Activated T-cell treated with anti-CD3 and anti-CD28 coated beads, Interleukin-2, amount 50 U/mL, for 72 hours (primary cell): ENCODE measurements around the gene MYO18B. TPM values are rescaled to one million over a fixed set of nuclear protein-coding genes. Genes with fewer than 3 reads are reported as not detected.

ENCODE experiments used
- ATAC-seq, 2 donors: fragments of 150-1000 bp; cut with Tn5 transposase; replicated peaks in 1 of 2; 2 replicates each; pipeline ENCODE4 v1.10.0; 2021; ENCODE audit warnings: moderate library complexity in 2 of 2, mild to moderate bottlenecking in 1 of 2
- DNase-seq, 2 donors: peaks; one replicate each; pipeline ENCODE4 v3.0.0; 2021 to 2022; ENCODE audit warnings: mixed read lengths in 1 of 2
- H3K27ac Mint-ChIP-seq: one replicate; pipeline ENCODE4 v1.8.0; 2022; ENCODE audit warnings: mild to moderate bottlenecking, moderate library complexity, mixed read lengths
- H3K27me3 Mint-ChIP-seq: one replicate; pipeline ENCODE4 v1.8.0; 2022; ENCODE audit warnings: low read depth, mixed read lengths
- H3K36me3 Mint-ChIP-seq, 2 donors: one replicate each; pipeline ENCODE4 v1.8.0; 2022; ENCODE audit warnings: mixed read lengths in 2 of 2, mild to moderate bottlenecking in 1 of 2; ENCODE audit not compliant: insufficient read depth in 2 of 2
- H3K4me1 Mint-ChIP-seq: one replicate; pipeline ENCODE4 v1.8.0; 2022; ENCODE audit warnings: low read depth, mixed read lengths
- H3K4me3 Mint-ChIP-seq, 2 donors: one replicate each; pipeline ENCODE4 v1.8.0; 2022; ENCODE audit warnings: mild to moderate bottlenecking in 2 of 2, mixed read lengths in 2 of 2, moderate library complexity in 2 of 2
- H3K9me3 Mint-ChIP-seq, 2 donors: one replicate each; pipeline ENCODE4 v1.8.0; 2022; ENCODE audit warnings: mixed read lengths in 2 of 2
- total RNA-seq, 2 donors: library from RNA; stranded (reverse); gene quantifications; one replicate each; pipeline ENCODE4 v1.2.3, GENCODE V29; 2022

MYO18B gene
- total RNA-seq, 2 donors from 2014 or later, result 2.4 to 2.8 TPM

DNA sequence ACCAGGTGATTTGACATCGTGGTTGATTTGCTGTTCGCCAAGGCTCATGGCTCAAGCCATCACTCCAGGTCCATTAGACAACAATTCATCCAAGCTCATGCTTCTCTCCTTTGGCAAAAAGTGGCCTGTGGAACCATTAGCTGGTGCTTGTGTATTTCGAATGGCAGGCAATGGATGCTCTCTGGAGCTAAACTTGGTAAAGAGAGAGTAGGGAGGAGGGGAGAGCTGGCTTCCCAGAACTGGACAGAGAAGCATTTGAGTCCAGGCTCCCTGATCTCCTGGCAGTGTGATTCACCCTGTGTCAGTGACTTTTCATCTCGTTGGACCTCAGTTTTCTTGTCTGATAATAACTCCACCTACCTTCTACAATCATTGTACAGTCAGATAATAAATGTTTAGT is 64.6 kb downstream of the MYO18B start:
- no peak for DNase-seq
- Mint-ChIP-seq H3K27ac (no peak overlapping the region), H3K4me1 (no peaks in the 10 kb centered on the region), H3K9me3 (no peaks in the 10 kb centered on the region), H3K4me3 (no peak overlapping the region), H3K27me3 (no peaks in the 10 kb centered on the region), H3K36me3 (no peaks in the 10 kb centered on the region)
- ATAC-seq, result no peak

DNA sequence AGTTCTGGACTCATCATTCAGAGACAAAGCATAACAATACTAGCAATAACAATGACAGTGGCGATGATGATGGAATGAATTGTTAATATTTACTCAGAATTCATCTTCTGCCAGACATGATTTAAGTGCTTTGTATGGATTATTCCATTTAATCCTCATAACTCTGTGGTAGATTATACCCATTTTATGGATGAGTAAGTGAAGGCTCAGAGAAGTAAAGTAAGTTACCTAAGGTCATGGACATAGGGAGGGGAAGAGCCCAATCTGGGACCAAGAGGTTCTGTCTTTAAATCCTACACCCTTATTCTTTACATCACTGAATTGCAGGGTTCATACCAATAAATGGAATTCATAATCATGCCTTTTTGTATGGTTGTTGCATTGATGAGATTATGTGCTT is 72.7 kb downstream of the MYO18B start:
- Mint-ChIP-seq H3K27ac (no peak overlapping the region), H3K4me1 (no peaks in the 10 kb centered on the region), H3K36me3 (no peaks in the 10 kb centered on the region), H3K27me3 (peaks cover 27% of the 10 kb centered on the region), H3K4me3 (no peak overlapping the region), H3K9me3 (no peaks in the 10 kb centered on the region)
- DNase-seq, result no peak
- ATAC-seq, result no peak

DNA sequence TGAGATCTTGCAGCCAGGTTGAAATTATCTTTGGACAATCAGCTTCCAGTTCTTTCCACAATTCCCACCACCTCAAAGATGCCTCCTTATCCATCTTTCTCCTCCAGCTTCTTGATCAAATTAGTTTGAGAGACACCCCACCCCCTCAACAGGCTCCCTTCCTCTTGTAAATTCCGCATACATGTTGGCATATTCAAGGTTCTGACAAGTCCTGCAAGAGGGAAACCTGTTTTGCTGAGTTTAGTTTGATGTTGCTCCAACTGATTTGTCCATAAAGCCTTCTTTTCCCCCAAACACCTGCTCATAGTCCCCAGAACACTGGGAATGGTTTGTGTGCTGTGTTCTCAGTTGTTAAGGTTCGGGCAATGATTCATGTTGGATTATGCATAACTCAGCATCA is 73.6 kb downstream of the MYO18B start:
- Mint-ChIP-seq H3K27ac (no peak overlapping the region), H3K9me3 (peaks cover 2% of the 10 kb centered on the region in 2 donors)
- no peak for ATAC-seq

DNA sequence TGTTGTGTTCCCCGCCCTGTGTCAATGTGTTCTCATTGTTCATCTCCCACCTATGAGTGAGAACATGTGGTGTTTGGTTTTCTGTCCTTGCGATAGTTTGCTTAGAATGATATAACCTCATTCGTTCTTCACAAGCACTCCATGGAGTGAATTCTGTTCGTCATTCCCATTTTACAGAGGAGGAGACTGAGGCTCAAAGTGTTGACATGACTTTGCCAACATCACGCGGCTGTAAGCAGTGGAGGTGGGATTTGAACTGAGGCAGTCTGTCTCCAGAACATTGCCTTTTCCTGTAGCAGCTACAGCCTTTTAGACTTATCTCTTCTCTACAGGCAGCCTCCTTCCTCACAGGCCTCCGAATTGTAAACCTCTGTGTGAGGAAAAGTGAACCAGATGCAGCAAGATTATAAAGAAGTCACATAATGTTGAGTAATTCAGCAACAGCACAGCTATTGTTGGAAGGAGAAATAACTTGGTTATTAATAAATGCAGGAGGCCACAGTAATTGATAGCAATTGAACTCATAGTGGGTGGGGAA is 74.6 kb downstream of the MYO18B start:
- peaks cover 1 to 2% of the 10 kb centered on the region in 2 donors for H3K36me3 Mint-ChIP-seq
- ATAC-seq, result no peak
- DNase-seq, result no peak
- no peak overlapping the region for H3K27ac Mint-ChIP-seq
- peaks cover 2% of the 10 kb centered on the region in 2 donors for H3K9me3 Mint-ChIP-seq
- H3K27me3 Mint-ChIP-seq, result peaks cover 34% of the 10 kb centered on the region
- H3K4me1 Mint-ChIP-seq, result no peaks in the 10 kb centered on the region
- no peak overlapping the region for H3K4me3 Mint-ChIP-seq

More for the DNA sequence above, 73.6 kb downstream of the MYO18B start:
- Mint-ChIP-seq H3K4me3 (no peak overlapping the region), H3K4me1 (no peaks in the 10 kb centered on the region), H3K27me3 (peaks cover 27% of the 10 kb centered on the region), H3K36me3 (peaks cover 1 to 2% of the 10 kb centered on the region in 2 donors)
- DNase-seq, result no peak

DNA sequence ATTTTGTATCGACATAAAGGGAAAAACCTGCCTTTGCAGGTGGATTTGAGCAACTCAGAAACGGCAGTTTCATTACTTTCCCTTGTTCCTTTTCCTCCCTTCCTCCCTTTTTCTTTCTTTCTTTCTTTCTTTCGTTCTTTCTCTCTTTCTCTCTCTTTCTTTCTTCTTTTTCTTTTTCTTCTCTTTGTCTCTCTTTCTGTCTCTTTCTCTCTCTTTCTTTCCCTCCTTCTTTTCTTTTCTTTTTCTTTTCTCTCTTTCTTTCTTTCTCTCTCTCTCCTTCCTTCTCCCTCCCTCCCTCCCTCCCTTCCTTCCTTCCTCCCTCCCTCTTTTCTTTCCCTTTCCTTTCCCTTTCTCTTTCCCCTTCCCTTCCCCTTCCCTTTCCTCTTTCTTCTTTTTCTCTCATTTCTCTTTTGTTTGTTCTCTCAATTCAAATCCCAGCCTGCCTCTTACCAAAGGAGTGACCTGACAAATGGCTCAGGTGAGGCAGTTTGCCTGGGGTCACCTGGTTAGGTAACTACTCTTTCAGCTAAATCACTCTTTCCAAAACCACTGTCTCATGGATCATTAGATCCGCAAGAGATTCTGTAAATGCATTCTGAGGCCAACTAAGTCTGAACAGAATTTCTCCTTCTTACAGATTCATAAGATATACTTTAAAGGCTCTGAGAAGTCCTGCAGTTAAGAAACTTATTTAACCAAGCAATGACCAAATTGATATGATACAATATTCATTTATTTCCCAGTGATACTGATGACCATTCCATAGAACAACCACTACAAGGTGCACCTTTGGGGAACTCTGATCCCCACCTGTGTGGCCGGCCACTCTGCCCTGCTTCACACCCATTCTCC is 75.3 kb downstream of the MYO18B start:
- peaks cover 38% of the 10 kb centered on the region for H3K27me3 Mint-ChIP-seq
- peaks cover 2 to 3% of the 10 kb centered on the region in 2 donors for H3K36me3 Mint-ChIP-seq
- ATAC-seq (no peak), DNase-seq (no peak)
- H3K27ac Mint-ChIP-seq, result peak overlapping the region; percentile 34
- H3K4me1 Mint-ChIP-seq, result no peaks in the 10 kb centered on the region
- no peak overlapping the region for H3K4me3 Mint-ChIP-seq
- peaks cover 4 to 5% of the 10 kb centered on the region in 2 donors for H3K9me3 Mint-ChIP-seq

DNA sequence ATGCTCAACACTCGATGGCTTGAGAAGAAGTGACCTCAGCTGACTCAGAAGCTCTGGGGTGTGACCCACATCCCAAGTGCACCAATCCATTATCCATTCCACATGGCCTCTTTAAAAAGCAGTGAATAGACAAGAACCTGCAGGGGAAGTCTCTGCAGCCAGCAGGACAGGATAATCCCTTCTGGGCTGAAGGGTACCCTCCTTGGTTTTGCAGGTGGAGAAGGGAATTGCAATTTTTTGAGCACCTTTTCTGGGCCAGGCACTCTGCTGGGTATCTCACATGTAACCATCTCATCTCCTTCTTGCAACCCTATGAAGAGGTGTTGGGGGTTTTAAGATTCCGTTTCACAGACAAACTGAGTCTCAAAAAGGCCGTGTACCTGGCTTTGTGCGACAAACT is 76.6 kb downstream of the MYO18B start:
- H3K27me3 Mint-ChIP-seq, result peaks cover 41% of the 10 kb centered on the region
- H3K4me1 Mint-ChIP-seq, result no peaks in the 10 kb centered on the region
- no peak overlapping the region for H3K27ac Mint-ChIP-seq
- H3K9me3 Mint-ChIP-seq, result peaks cover 4 to 5% of the 10 kb centered on the region in 2 donors
- ATAC-seq (no peak), DNase-seq (no peak)
- H3K36me3 Mint-ChIP-seq, result peaks cover 2 to 3% of the 10 kb centered on the region in 2 donors
- H3K4me3 Mint-ChIP-seq, result no peak overlapping the region

DNA sequence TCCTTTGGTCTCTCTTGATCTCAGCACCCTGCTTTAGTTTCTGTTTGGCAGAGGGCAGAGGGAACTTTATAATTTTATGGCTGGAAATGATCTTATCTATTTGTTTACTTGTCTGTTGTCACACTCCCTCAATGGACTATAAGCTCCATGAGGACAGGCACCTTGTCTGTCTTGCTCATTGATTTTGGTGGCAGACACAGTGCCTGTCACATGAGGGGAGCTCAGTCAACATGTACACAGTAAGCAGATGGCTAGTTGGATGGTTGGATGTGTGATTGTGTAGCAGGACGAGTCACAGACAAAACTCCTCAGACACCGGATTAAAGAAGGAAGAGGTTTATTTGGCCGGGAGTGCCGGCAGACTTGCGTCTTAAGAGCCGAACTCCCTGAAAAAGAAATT is 80.4 kb downstream of the MYO18B start:
- Mint-ChIP-seq H3K36me3 (peaks cover 2 to 3% of the 10 kb centered on the region in 2 donors), H3K27me3 (peaks cover 25% of the 10 kb centered on the region), H3K4me1 (no peaks in the 10 kb centered on the region), H3K9me3 (peaks cover 4 to 5% of the 10 kb centered on the region in 2 donors), H3K27ac (no peak overlapping the region), H3K4me3 (no peak overlapping the region)
- DNase-seq, result no peak
- ATAC-seq, result no peak

DNA sequence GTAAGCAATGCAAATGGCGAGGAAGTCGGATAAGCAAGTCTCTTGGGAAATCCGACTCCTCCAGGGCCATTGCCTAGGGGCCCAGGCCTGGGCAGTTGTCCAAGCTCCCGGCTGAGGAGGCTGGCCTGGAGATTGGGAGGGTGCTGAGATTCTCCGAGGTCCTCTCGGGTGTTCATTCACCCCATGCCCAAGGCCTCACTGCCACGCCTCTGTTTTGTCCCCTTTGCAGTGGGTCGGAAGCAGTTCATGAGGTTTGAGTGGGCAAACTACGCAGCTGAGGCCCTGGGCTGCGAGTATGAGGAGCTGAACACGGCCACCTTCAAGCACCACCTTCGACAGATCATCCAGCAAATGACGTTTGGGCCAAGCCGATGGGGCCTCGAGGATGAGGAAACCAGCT is 81.3 kb downstream of the MYO18B start:
- H3K36me3 Mint-ChIP-seq, result peaks cover 2 to 3% of the 10 kb centered on the region in 2 donors
- H3K4me1 Mint-ChIP-seq, result no peaks in the 10 kb centered on the region
- no peak for ATAC-seq
- H3K4me3 Mint-ChIP-seq, result no peak overlapping the region
- H3K27ac Mint-ChIP-seq, result no peak overlapping the region
- peaks cover 4 to 5% of the 10 kb centered on the region in 2 donors for H3K9me3 Mint-ChIP-seq
- peaks cover 22% of the 10 kb centered on the region for H3K27me3 Mint-ChIP-seq
- no peak for DNase-seq

DNA sequence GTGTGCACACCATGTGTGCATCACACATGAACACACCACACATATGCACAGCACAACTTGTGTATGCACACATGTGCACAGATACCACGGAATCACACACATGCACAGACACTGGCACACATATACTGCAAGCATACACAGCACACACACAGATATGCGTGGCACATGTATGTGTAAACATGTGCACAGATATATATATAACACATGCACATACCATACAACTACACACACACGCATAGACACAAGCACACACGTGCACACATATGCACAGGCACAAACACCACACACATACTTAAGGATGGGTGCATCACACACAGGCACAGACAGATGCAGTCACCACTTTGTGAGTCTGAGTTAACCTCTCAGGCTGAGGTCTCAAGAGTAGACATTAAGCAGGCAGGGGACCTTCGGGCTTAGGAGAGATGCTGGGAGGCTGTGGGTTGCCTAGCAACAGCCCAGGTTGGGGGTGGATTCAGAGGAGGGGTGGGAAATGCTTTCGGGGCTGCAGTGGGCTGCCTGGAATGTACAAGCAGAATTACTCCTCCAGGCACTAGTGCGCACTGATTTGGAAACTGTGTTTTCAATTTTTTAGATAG is 82.9 kb downstream of the MYO18B start:
- Mint-ChIP-seq H3K27ac (no peak overlapping the region), H3K4me3 (no peak overlapping the region), H3K36me3 (peaks cover under 1 to 3% of the 10 kb centered on the region in 2 donors), H3K4me1 (no peaks in the 10 kb centered on the region), H3K27me3 (peaks cover 14% of the 10 kb centered on the region), H3K9me3 (peaks cover 3% of the 10 kb centered on the region in 2 donors)
- ATAC-seq (no peak), DNase-seq (no peak)

DNA sequence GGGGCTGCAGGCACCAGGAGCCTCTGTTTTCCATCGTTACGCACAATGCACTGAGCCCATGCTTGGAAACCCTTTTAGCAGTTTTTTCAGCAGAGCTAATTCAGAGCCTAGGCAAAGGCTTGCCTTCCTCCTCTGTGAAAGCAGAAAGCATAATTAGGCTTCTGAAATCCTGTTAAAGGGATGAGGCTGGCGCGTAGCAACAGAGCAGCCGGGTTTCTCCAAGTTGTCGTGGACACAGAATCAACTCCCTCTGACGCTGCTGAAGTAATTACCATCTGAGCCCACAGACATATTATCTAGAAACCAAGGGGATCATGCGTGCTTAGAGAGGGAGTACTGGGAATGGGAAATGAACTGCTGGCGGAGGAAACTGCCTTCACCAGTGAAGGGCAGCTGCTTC is 85.4 kb downstream of the MYO18B start:
- Mint-ChIP-seq H3K4me1 (no peaks in the 10 kb centered on the region), H3K9me3 (no peaks in the 10 kb centered on the region), H3K27me3 (peaks cover 2% of the 10 kb centered on the region), H3K4me3 (no peak overlapping the region), H3K36me3 (no peaks in the 10 kb centered on the region), H3K27ac (no peak overlapping the region)
- ATAC-seq (no peak), DNase-seq (no peak)

DNA sequence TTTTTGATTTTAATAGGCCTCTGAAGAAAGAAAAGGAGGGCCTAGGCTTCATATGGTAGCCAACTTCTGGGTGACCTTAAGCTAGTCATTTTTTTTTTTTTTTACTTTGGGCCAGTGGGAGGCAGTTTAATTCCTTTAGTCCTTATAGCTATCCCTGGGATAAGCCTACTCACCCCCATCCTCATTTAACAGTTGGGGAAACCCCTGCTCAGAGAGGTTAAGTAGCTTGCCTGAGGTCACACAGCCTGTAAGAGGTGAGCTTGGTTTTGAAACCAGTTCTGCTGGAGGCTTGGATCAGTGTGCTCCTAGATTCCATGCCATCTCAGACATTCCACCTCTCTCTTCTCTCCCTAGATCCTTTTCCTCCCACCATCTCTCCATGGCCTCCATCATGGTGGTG is 86.4 kb downstream of the MYO18B start:
- ATAC-seq, result no peak
- no peak overlapping the region for H3K27ac Mint-ChIP-seq
- no peaks in the 10 kb centered on the region for H3K27me3 Mint-ChIP-seq
- H3K9me3 Mint-ChIP-seq, result no peaks in the 10 kb centered on the region
- no peaks in the 10 kb centered on the region for H3K4me1 Mint-ChIP-seq
- H3K4me3 Mint-ChIP-seq, result no peak overlapping the region
- DNase-seq, result no peak
- H3K36me3 Mint-ChIP-seq, result no peaks in the 10 kb centered on the region

DNA sequence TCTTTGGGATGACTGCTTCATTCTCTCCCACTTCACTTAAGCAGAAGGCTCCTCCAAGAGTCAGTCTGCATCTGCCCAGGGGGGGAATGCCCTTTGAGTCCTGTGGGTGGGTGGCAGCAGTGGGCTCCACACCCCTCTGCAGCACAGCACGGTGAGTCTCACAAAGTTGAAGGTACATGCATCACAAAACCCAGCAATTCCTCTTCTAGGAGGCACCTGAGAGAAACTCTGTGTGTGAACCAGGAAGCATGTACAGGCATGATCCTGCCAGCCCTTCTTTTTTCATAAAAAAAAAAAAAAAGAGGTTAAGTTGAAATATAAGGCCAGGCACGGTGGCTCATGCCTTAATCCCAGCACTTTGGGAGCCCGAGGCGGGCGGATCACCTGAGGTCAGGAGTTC is 87.2 kb downstream of the MYO18B start:
- Mint-ChIP-seq H3K27ac (no peak overlapping the region), H3K27me3 (no peaks in the 10 kb centered on the region), H3K4me1 (no peaks in the 10 kb centered on the region), H3K36me3 (no peaks in the 10 kb centered on the region), H3K4me3 (no peak overlapping the region), H3K9me3 (no peaks in the 10 kb centered on the region)
- ATAC-seq (no peak), DNase-seq (no peak)
